NCI-H2196 treated with DMSO at 0.1 percent for 48 hours (cell line): ENCODE data around the gene MRPL36.

Experiments used
- DNase-seq: peaks from one replicate; lab custom pipeline; 2025; ENCODE audit not compliant: unreplicated experiment; lab: John Stamatoyannopoulos, UW

Gene MRPL36

GRCh38 chr5:1782385-1783215, 17.0 kb downstream of the MRPL36 start:
- no peak for DNase-seq

GRCh38 chr5:1781726-1782384, 17.8 kb downstream of the MRPL36 start:
- no peak for DNase-seq

- DNase-seq, result no peak
Measured at GRCh38 chr5:1781107-1781506, 18.5 kb downstream of the MRPL36 start.

- no peak for DNase-seq
Measured at GRCh38 chr5:1780614-1780930, 19.1 kb downstream of the MRPL36 start.

- no peak for DNase-seq
Measured at GRCh38 chr5:1779782-1780613, 19.6 kb downstream of the MRPL36 start.

- no peak for DNase-seq
Measured at GRCh38 chr5:1779021-1779680, 20.5 kb downstream of the MRPL36 start.

- no peak for DNase-seq
Measured at GRCh38 chr5:1778138-1779020, 21.3 kb downstream of the MRPL36 start.

GRCh38 chr5:1777281-1778137, 22.1 kb downstream of the MRPL36 start:
- no peak for DNase-seq

- no peak for DNase-seq
Measured at GRCh38 chr5:1776831-1777230, 22.8 kb downstream of the MRPL36 start.

- no peak for DNase-seq
Measured at GRCh38 chr5:1772634-1773033, 27.0 kb downstream of the MRPL36 start.

- DNase-seq, result no peak
Measured at GRCh38 chr5:1771149-1772065, 28.2 kb downstream of the MRPL36 start.

GRCh38 chr5:1770443-1770802, 29.2 kb downstream of the MRPL36 start:
- no peak for DNase-seq

- no peak for DNase-seq
Measured at GRCh38 chr5:1769752-1770442, 29.7 kb downstream of the MRPL36 start.

- no peak for DNase-seq
Measured at GRCh38 chr5:1769017-1769640, 30.5 kb downstream of the MRPL36 start.

GRCh38 chr5:1768283-1769000, 31.2 kb downstream of the MRPL36 start:
- DNase-seq, result no peak

GRCh38 chr5:1767524-1768282, 31.9 kb downstream of the MRPL36 start:
- no peak for DNase-seq
